RPMI8226 (cell line): ENCODE measurements around the gene GALNT12.

ENCODE experiments used
- DNase-seq: peaks from one replicate; pipeline ENCODE4 v3.0.0-alpha.2; 2015

The GALNT12 gene

DNA sequence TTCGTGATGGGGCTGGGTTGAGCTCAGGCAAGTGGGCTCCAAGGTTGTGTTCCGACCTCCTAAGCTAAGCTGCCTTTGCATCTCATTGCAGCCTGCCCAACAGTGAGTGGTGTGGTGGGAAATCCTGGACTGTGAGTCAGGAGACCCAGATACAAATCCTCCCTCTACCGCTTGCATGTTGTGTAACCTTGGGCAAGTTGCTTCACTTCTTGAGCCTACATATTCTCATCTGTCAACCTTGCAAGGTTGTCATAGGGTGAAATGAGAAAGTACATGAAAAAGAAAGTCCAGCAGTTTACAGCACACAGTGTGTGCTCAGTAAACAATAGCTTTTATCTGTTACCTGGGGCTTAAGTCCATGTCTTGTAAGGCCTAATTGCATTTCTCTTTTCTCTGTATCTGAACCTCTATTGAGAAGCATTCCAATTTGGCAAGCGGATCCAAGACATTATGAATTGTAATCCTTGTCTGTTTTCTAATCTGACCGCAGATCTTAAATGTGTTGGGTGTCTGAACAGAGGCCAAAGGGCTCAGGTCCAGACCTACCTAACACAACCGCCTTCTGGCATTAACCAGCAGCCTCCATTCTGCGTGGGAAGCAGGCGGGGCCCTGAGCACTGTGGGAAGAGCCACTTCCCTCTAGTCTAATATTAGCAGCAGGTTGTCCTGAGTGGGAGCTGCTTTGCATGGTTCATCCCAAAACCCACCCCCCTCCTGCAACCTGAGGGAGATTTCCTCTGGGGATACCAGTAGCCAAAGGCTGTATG is 1.8 kb upstream of the GALNT12 start:
- DNase-seq = no peak

DNA sequence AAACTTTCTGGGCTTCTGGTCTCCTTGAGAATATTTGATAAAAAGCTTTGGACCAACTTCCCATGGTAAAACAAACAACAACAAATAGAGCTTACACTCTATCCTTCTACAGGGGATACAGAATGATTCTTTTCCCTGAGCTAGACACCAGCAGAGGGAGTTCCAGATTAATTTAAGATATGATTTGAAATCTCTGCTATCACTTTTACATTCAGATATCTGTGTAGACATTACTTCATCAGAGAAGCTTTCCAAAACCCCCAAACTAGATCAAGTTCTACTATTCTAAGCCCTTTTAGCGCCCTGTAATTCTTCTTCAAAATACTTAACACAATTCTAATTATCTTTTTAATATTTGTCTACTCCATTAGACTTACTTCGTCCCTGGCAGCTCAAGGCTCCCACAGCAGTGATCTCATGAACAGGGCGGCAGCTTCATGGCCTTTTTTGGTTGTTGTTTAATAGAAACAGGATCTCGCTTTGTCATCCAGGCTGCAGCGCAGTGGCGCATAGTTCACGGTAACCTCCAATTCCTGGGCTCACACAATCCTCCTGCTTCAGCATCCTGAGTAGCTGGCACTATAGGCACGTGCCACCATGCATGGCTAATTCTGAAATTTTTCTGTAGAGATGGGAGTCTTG is 955 bp upstream of the GALNT12 start:
- no peak for DNase-seq

DNA sequence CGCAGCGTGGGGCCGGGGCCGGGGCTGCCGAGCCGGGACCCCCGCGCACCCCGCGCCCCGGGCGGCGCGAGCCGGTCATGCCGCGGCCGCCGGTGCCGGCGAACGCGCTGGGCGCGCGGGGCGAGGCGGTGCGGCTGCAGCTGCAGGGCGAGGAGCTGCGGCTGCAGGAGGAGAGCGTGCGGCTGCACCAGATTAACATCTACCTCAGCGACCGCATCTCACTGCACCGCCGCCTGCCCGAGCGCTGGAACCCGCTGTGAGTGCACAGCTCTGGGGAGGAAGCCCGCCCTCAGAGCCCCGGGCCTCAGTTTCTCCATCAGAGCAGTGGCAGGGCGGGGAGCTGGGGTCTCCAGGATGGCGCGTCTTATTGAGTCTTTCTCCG is 335 bp downstream of the GALNT12 start:
- DNase-seq = peak; percentile 9

DNA sequence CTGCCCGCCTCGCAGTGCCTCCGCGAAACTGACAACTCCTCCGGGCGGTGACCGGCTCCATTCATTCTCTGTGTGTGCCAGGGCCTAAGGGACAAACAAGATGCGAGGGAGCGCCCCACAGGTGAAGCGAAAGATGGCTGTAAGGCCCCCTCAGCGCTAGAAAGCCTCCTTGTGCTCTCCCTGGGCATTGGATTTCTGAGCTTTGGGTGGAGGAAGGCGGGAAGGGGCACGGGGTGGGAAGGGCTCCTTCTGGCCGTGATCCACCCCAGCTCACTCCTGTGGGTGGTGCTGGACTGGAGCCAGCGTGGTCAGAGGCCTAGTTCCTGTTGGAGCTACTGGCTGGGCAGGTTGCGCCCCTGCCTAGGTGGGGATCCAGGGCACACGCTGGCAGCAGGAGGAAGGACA is 943 bp downstream of the GALNT12 start:
- peak; percentile 22 for DNase-seq

DNA sequence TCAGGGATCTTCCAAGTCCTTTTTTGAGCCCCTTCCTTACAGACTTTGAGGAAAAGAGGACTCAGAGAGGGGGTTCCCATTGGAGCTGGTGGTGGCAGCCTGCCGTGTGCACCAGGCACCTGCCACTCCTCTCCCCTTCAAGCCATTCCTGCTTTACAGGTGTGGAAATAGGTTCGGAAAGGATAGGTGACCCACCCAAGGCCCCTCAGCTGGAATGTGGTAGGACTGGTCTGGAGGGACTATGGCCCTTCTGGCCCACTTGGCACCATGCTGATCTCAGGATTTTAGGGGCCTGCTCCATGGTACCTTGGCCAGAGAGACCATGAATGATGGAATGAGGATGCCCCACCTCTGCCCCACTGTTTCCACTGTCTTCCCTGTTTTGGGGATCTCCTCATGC is 1.4 kb downstream of the GALNT12 start:
- no peak for DNase-seq

DNA sequence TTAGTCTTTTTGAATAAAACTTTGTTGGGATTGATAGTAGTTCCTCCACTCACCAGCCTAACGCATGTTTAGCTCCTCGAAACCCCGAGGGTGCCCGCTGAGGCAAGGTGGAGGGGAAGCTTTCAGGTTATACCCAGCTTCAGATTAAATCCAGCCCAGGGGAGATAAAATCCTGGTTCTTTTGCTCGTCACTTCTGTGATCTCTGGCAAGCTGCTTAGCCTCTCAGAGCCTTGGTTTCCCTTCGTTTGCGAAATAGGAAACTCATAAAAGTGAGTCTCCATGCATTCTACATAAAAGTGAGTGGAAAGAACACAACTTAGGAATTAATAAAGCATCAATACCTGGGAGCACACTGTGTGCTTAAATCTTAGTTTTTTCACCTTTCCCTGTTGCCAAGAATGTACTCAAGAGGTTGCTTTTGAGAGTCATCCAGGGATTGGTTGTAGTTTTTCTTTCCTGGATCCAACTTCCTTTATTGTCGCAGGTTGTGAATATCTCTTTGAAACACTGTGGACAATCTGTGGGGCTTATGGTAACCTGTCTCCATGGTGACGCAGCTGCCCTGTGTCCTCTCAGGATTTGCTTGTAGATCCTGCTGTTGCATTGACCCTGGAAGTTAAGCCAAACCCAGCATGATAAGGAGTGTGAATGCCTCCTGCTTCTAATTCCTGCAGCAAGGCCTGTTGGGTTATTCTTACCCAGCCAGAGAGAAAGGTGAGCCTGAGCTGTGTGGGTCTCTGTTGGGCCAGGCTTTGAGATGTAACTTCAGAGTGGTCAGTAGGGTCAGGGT is 2.0 kb downstream of the GALNT12 start:
- no peak for DNase-seq

DNA sequence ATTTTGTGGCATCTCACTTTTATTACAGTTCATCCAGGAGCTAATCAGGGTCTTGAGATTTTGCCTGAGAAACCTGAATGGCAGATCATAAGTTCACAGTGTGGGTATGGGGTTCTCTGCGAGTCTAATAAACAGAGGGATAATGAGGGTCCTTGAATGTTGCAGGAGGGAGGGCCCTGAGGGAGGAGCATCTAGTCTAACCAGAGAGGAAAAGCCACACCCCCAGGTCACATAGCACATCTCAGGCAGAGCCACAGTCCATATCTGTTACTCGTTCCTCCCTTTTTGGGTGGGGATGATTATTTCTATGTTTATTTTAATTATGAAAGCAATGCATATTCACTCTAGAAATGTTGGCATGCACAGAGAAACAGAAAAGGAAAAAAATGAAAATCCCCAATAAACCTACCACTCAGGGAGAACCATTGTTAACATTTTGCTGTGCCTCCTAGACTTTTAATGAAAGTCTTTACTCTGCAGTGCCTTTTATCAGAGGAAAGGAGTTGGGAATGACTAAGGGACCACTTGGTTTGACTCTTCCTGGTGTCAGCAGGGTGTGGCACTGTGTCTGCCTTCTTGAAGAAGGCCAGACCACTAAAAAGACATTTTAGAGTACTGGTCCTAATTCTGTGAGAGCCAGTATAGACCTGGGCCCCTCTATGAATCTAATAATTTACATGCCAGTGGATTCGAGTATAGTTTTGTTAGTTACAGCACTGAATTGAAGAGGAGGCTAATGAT is 2.8 kb downstream of the GALNT12 start:
- no peak for DNase-seq

DNA sequence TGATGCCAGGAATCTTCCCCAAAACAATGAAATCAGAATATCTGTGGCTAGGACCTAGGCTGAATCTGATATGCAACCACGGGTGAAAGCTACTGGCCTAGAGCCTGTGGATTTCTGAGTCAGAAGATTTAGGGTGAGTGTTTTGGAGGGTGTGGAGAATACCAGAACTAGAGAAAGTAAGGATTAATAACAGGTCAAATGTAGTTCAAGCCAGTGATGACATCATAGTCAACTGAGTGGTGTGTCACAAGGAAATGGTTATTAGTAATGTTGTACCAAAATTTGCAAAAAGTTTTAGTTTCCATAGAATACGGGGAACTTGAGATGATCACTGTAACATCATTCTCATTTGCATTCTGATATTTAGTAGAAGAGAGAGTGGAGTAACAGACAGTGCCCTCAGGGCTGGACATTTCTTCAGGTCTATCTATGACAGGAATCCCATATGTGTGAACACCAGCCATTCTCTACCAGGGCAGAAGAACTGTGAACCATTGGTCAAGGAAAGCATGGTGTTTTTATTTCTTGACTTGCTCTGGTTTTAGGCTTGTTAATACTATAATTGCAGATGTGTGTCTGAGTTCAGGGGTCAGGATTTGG is 3.7 kb downstream of the GALNT12 start:
- no peak for DNase-seq

DNA sequence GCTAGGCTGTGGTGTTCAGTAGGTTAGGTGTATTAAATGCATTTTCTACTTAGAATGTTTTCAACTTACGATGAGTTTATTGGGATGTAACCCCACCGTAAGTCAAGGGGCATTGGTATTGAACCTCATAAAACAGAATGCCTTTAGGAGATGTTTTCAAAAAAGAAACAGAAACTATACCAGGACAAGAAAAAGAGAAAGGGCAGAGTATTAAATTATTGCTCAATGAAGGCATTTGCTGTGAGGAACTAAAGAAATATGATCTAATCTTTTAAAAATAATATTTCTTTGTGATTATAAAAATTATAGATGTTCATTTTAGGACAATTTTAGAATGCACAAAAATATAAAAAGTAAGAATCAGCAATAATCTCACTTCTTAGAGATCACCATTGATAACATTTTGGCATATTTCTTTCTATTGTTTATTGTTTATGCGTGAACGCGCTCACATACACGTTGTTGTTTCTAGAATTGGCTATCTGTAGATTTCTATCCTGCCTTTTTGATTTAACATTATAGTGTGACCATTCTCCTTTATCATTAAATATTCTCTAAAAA is 8.0 kb downstream of the GALNT12 start:
- DNase-seq = no peak

DNA sequence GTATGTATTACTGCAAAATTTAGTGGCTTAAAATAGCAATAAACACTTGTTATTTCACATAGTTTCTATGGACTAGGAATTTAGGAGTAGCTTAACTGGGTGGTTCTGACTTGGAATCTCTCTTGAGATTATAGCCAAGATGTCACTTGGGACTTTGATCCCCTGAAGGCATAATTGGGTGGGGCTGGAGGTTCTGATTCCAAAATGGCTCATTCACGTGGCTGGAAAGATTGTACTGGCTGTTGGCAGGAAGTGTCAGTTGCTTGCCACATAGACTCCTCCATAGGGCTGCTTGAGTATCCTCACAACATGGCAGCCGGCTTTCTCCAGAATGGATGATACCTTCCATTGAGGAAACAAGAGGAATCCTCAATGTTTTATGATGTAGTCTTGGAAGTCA is 11.3 kb downstream of the GALNT12 start:
- no peak for DNase-seq

DNA sequence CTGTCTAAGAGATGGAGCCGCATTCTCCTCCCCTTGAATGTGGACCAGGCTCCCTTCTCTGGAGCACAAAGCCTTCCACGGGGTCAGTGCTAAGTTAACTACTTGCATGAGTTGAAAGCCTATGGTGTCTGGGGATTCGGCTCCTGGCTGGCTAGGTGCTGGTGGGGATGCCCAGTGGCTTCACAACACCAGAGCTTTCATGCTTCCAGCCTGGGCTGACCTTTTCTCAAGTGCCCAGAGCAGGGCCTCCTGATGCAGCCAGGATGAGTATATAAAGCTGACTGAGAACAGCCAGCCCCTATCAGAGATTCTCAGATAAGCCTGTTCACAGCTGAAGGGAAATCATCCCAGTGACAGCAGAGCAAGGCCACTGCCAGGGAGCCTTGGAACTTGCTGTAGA is 11.8 kb downstream of the GALNT12 start:
- DNase-seq = no peak

DNA sequence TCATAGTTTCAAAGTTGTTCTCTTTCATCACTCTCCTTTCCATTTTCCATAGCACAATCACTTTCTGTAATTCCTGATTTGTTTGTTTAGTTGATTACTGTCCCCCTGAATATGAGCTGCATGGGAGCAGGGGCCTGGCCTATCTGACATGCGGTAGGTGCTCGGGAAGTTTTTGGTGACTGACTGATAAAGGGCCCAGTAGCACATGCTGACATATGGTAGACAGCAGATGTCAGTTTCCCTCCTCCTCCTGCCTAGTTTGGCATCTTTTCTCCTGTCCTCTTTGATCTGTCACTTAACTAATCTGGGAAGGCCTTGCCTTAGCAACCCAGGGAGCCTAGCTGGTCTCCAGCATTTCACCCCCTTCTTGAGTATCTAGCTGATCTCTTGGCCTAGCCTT is 14.4 kb downstream of the GALNT12 start:
- no peak for DNase-seq

DNA sequence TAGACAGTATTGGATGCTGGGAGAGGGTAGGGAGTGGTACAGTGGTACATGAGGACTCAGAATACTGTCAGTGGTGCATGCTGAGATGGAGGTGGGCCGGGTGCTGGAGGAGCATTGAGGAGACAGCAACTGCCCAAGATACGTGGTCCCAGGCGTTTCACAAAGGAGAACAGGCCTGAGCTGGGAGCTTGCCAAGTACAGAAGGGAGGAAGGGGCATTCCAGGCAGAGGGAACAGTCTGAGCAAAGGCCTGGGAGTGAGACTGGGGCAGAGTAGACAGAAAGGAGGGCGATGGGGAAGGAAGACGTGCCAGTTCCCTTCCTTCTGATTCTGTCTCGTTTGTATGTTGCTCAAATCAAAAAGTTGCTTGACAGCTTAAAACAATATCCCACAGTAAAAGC is 15.2 kb downstream of the GALNT12 start:
- DNase-seq = no peak

DNA sequence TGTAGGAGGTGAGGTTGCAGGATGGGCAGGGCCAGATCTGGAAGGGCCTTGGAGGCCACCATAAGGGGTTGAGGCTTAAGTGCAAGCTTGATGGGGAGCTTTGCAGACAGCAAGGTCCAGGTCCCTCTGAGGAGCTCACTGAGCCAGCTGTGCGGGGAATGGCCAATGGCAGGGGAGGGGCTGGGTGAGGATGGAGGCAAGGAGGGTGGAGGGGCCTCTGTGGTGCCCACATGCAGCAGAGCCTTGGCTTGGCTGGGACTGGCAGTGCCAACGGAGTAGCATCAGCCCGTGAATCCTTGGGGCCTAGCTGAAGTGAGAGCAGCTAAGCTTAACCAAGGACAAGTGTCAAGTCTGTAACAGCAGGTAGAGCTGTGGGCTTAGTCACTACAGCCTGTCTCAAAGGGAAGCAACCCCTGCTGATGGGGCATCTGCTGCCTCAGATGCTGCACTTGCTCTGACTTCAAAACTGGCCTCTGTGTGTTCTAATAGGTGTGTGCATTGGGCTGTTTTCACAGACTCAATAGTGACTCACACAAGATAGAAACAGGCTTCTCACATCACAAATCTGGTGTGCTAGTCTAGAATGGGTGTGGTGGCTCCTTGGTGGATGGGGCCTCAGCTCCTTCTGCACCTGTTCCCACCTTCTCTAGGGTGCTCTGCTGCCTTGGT is 16.3 kb downstream of the GALNT12 start:
- no peak for DNase-seq

DNA sequence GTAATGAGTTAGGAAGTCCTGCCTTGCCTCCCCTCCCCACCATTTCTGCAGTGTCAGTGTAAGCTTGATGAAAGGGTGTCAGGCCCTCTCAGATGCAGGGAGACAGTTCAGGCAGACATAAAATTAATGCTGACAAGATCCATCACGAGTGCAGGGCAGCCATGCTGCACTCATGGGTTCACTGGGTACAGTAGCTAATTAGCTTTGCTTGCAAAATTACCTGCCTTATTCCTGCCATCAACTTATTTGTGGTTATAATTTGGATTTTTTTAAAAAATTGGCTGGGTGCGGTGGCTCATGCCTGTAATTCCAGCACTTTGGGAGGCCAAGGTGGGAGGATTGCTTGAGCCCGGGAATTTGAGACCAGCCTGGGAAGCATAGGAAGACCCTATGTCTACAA is 17.9 kb downstream of the GALNT12 start:
- DNase-seq = no peak

DNA sequence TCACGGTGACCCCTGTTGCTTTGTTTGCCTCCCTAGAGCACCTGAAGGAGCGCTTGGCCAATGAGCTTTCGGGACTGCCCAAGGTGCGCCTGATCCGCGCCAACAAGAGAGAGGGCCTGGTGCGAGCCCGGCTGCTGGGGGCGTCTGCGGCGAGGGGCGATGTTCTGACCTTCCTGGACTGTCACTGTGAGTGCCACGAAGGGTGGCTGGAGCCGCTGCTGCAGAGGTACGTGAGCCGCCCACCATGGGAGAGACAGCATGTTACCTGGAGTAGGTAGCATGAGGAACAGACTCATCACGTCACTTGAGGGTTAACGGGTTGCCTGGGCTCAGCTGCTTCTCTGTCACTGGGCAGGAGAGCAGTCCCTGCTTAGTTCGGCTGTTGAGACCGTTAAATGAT is 19.2 kb downstream of the GALNT12 start:
- no peak for DNase-seq

DNA sequence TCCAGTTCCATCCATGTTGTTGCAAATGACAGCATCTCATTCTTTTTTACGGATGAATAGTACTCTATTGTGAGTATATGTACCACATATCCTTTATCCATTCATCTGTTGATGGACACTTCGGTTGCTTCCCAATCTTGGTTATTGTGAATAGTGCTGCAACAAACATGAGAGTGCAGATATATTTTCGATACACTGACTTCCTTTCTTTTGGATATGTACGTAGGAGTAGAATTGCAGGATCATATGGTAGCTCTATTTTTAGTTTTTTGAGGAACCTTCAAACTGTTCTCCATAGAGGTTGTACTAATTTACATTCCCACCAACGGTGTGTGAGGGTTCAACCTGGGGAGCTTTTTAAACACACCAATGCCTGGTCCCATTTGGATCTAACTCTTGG is 22.3 kb downstream of the GALNT12 start:
- DNase-seq = no peak

DNA sequence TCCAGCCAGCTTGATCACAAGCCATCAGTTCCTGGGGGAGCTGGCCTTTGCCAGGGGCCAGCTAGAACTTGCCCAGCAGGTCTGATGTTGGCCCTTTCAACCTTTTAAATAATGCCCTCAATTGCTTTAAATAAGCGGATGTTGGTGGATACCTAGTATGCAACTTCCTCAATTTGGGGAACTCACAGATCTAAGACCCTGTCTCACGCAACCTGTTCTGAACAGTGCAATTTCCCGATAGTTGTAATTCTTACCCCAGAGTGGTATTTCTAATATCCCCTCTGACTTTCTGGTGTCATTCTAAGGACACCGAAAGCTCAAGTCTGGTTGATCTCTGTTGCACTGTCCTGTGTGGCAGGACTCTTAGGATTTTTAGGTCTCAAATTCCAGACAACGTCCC is 23.1 kb downstream of the GALNT12 start:
- no peak for DNase-seq

DNA sequence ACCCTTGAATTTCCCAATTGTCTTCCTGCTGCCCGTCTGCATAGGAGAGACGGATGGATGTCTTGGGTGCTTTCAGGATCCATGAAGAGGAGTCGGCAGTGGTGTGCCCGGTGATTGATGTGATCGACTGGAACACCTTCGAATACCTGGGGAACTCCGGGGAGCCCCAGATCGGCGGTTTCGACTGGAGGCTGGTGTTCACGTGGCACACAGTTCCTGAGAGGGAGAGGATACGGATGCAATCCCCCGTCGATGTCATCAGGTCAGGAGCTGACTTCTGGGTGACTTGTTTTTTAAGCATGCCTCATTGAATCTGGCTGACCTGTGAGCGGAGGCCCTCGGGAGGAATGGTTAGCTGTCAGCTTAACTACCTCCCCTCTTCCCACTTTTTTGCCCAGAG is 24.2 kb downstream of the GALNT12 start:
- DNase-seq = no peak

DNA sequence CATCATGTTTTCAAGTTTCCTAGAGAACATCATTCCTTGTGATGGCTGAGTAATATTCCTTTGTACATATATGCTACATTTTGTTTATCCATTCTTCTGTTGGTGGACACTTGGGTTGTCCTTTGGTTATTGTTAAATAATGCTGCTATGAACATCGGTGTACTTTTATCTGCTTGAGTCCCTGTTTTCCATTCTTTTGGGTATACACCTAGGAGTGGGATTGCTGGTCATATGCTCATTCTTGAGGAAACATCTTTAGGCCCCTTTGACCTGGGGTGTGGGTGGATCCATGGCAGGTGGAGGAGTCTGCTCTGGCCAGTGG is 25.3 kb downstream of the GALNT12 start:
- DNase-seq = no peak

DNA sequence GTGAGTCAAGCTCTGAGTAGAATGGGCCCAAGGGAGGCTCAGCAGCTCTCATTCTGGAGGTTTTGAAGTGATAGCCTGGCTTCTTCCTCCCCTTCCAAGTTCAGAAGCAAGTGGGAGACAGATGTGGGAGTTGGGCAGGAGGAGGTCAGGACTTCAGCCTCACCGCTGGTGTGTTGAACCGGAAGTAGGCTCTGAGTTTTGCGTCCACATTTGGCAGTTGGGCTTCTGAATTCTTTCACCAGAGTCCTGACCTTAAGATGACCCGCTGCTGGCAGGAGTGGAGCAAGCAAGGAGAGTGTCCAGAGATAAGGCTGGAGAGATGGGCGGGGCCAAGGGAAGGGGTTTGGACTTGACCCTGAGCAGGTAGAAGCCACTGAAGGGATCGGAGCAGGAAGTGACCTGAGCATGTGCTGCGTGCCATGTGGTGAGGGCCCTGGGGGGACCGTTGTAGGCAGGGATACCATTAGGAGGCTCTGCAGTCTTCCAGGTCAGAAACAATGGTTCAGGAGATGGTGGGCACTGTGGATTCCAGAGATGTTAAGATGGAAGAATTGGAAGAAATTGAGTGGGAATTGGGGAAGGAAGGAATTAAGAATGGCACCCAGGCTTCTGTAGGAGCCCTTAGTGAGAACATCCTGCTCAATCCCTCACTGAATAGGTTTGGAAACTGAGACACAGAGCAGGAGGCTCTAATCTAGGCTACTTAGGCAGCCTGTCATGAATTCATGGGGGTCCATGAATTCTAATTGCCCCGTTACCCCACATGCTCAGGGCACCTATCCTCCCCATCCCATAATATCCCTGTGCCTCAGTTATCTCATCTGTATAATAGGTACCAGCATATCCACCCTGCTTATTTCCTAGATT is 25.9 kb downstream of the GALNT12 start:
- no peak for DNase-seq
